ACHN (cell line): ENCODE data around the gene FHOD3.

ENCODE experiments used
- DNase-seq: peaks from one replicate; pipeline ENCODE4 v3.0.0-alpha.2; 2015
- in situ Hi-C: cut with HindIII; loops from 2 replicates; pipeline ENCODE4 v1.10.0; 2017; ENCODE audit warnings: low sequenced_read_pairs, low pct_ligation_motif_present, low pct_unique_long_range_greater_than_20kb

FHOD3 gene

GRCh38 chr18:36576339-36576738 is 278.8 kb downstream of the FHOD3 start:
- no peak for DNase-seq
- in situ Hi-C loops = no loop called here

DNA sequence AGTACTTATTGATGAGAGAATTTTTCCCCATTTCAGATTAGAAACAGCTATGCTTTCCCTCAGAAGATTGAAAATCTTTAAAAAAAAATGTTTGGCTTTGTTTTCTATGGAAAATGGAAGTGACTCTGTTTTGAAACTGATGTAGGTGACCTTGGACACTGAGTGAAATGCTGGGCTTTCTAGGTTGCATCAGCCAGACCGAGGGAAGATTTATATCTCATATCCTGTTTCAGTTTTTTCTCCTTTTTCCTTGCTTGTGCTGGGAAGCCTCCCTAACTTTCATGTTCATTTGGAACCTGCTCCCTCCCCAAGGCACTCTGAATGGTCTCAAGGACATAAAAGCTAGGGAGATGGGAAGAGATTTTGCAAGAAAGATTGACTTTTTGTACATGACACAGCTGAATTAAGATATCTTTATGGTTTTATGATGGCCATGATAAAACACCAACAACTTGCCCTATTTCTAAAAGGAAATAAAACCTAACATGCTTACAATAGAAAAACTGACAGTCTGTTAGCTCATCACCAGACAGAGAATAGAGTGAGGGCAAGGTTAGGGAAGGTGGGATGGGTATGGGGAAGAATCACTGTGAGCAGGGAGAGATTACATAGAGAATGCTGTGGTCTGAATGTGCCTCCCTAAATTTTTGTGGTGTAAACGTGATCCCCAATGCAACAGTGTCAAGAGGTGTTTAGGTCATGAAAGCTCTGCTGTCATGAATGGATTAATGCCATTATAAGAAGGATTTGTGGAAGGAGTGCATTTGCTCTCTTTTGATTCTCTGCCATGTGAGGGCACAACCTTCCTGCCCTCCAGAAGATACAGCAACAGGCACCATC is 281.6 kb downstream of the FHOD3 start:
- in situ Hi-C loops = no loop called here
- no peak for DNase-seq

GRCh38 chr18:36580266-36580665 is 282.8 kb downstream of the FHOD3 start:
- in situ Hi-C loops = no loop called here
- no peak for DNase-seq

DNA sequence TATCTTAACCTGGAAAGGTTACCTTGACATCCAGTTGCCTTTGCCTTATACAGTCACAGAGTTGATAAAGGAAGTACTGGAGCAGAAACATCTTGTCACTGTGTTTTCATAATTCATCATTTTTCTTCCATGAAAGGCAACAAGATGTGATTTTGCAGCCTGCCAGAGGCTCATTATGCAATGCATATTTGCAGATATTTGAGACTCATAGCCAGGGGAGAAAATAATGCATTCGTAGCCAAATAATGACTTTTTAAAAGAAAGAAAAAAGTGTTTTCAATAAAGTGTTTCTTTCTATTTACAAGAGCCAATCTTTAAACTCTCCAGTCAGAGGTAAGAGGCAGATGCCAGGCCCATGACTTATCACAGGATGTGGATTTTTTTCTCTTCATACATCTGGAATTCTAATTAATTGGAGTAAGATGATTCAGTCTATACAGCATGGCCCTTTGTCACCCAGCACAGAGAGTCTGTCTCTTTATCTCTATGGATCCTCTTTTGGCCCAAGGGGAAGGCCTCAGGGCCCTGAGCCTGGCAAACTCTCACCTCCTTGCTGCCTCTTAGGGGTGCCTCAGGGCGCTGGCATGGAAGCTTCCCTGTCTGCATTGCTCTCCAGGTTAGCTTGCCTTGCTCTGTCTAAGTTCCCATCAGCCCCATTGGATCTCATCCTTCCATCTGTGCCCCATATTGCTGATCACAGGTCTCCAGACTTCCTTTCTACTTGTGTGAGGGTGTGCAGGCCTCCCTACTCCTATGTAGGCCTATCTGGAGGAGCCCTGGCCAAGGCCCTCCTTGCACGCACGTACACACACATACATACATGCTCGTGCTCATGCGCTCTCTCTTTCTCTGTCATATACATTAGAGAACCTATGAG is 283.6 kb downstream of the FHOD3 start:
- no peak for DNase-seq
- in situ Hi-C loops = no loop called here

DNA sequence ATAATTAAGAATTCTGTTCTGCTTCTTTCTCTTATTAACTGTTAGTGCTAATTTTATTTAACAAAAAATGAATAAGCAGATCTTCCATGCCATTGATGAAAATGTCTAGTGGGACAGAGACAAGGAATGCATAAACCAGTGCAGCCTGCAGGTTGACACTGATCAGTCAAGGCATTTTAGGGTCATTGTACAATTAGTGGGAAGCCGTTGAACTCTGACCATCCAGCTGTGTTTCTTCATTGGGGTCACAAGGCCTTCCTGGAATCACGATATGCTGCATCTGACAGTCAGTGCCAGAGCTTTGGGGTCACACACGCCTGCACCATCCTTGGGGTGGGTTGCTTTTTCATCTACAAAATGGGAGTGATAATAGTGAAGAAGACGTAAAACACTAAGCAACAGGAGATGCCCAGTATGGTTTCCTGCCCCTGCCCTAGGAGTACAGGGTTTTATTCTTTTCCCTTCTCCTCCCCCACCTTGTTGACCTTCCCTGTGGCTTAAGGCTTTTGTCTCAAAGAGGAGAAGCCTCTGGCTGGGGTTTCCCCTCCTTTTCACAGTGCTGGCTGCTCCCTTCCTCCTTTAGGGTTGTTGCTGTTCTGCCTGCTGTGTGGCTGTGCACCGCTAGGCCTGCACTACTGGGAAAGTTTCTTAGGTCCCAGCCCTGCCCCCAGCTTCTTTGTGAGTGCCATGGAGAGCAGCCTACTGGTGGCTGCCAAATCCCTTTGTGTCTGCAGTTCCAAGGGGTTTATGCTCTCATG is 285.7 kb downstream of the FHOD3 start:
- DNase-seq = no peak
- in situ Hi-C loops = no loop called here

DNA sequence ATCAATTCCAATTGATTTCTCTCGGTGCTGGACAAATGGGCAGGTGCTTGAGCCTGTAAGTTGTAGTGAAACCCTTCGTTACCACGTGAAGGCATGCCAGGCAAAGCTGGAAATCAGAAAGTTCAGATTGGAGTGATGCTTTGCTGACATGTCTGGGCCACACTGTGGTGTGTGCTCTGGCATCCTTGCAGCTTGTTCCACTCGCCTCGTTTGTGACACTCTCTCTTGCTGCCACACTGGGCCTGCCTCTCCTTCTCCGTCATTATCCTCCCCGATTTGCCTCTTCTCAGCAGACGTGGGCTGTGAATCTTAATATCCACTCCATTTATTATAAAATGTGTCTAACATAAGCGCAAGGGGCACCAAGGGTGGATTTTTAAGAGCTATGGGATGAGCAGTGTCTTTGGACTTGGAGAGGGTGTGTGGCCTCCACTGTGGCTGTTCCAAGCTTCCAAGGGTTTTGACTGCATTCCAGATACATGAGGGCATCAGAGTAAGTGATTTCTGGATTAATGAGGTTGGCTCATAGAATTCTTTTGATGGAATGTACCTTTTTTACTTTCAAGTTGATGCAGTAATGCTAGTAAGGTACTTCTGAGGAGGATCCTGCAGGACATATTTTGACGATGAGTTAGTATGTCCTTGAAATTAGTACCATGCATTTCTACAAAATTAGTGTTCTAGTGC is 292.5 kb downstream of the FHOD3 start:
- no peak for DNase-seq
- in situ Hi-C loops = no loop called here

DNA sequence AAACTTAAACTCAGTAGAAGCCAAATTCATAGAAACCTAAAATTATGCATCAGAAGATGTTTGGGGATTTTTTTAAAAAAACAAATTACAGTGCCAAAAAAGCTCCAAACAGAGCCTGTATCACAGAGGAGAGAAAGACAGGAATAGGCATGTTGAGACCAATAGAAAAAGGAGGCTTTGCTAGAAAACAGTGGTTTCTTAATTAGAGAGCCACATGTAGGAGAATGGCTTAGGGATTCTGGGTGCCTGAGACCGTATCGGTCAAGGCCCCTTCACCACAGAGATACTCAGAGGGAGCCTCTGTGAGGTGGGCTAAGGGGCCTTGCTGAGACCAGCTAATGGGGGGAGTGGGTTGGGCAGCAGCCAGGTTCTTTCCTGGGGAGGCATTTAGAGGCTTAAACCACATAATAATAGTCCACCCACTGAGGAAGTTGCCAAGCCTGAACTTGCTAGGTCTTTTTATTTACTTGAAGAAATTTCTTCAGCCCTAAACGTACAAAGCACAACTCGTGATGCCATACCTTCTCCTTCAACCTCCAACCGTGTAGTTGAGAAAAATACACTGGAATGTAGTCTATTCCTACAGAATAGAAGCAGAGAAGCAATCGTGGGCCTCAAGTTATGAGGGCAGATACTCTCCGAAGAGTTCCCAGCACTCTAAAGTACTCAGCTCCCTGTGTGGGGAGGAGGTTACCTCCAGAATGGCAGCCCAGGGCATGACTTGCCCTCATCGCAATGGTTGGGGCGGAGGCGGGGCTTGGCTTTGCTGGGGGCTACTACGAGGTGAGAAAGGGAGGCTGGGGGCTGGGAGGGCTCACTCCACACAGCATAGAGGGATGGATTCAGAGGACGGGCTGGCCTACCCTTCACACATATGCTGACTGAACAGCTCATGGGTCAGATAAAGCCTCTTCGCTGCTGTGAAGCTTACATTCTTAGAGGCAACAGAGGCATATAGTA is 293.4 kb downstream of the FHOD3 start:
- in situ Hi-C loops = no loop called here
- no peak for DNase-seq

DNA sequence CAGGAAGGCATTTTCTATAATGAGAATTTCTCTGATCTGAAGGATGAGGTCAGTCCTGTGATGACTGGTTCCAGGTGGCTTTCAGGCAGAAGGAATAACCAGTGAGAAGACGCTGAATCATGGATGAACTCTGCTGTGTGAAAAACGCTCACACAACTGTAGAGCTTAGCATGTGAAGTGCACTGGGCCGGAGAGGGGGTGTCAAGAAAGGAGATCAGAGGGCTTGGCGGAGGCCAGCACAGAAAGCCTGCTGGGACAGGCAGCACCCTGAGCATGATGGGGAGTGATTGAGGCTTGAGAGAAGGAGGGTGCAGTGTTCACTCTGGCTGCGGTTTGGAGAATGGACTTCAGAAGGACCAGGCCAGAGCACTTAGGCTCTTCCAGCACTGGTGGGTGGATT is 294.8 kb downstream of the FHOD3 start:
- DNase-seq = no peak
- in situ Hi-C loops = no loop called here

DNA sequence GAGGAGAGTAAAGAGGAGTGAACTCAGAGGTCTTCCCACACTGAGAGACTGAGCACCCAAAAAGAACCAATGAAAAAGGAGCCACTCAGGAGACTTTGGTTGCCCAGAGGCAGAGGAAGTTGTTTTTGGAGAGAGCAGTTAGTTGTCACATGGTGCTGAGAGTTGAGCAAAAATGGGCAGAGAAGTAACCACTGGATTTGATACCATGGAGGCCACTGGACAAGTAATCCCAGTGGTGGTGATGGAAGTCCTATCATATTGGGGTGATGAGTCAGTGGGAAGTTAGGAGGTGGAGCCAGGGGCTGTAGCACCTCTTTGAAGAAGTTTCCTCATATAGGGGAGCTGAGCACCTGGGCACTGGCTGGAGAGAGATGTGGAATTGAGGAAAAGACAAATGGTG is 295.5 kb downstream of the FHOD3 start:
- no peak for DNase-seq
- in situ Hi-C loops = no loop called here

GRCh38 chr18:36593641-36594040 is 296.1 kb downstream of the FHOD3 start:
- in situ Hi-C loops = no loop called here

DNA sequence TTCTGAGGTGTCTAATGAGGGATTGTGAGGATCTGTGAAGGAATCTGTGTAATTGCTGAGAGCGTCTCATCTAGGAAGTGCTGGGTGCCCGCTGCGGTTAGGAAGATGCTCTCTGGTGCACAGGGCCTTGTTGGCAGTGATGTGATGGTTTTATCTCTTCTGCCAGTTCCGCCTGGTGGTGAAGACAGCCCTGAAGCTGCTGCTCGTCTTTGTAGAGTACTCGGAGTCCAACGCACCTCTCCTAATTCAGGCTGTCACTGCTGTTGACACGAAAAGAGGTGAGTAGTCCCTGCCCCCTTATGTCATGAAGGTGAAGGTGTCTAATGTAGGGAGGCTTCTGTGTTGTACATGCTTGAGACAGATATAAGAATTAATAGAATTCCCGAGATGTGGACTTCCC is 297.1 kb downstream of the FHOD3 start:
- in situ Hi-C loops = no loop called here
- DNase-seq = no peak

More at GRCh38 chr18:36593641-36594040, 296.1 kb downstream of the FHOD3 start:
- no peak for DNase-seq

GRCh38 chr18:36595046-36595817 is 297.7 kb downstream of the FHOD3 start:
- no peak for DNase-seq
- in situ Hi-C loops = no loop called here

- in situ Hi-C loops = no loop called here
- DNase-seq = no peak
Observed at GRCh38 chr18:36595818-36596215, 298.3 kb downstream of the FHOD3 start.

- DNase-seq = no peak
- in situ Hi-C loops = no loop called here
Observed at GRCh38 chr18:36597636-36598035, 300.1 kb downstream of the FHOD3 start.

- DNase-seq = no peak
- in situ Hi-C loops = no loop called here
Observed at GRCh38 chr18:36600548-36600947, 303.0 kb downstream of the FHOD3 start.

DNA sequence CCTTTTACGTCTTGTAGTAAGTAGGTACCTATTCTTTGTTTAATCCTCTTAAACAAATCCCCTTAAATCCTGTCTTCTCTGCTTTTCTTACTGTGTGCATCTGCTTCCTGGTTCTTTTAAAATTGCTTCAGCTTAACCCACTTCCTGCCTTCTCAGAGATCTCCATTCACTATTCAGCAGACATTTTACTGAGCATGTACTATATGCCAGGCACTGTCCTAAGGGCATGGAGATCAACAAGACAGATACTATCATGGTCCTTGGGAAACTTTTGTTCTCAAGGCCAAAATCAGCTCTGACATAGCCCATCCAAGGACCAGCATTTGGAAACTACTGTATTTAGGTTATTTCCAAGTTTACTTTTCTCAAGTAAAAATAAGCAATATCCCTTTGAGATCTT is 303.8 kb downstream of the FHOD3 start:
- in situ Hi-C loops = no loop called here

DNA sequence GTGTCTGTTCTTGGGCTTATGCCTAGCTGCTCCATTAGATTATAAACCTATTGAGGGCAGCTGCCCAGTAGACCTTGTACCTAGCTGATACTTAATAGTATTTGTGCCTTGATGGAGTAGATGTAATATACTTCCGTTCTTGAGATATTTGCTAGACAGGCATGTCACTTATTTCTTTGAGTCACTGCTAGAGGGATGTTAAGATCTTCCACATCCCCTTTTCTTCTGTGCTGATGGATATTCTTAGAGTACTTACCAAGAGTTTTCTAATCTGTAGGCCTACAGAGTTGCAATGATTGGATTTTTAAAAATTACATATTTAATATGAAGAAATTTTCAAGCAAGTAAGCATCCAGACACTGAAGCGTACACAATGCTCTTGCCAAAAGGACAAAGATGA is 304.6 kb downstream of the FHOD3 start:
- DNase-seq = no peak
- in situ Hi-C loops = no loop called here

More for the DNA sequence above, 303.8 kb downstream of the FHOD3 start:
- no peak for DNase-seq
